HUES48 (cell line): Measurements from ENCODE around the gene SCNN1G.

ENCODE experiments used
- H3K27ac ChIP-seq: one replicate; pipeline ENCODE4 v1.7.0; 2013; ENCODE audit warnings: low read depth, low read length, inconsistent platforms
- H3K27me3 ChIP-seq: 2 replicates; pipeline ENCODE4 v1.6.1; 2013; ENCODE audit warnings: mild to moderate bottlenecking, low read length; ENCODE audit not compliant: control insufficient read depth, insufficient read depth
- H3K36me3 ChIP-seq: 2 replicates; pipeline ENCODE4 v1.6.1; 2013; ENCODE audit warnings: low read length; ENCODE audit not compliant: control insufficient read depth, insufficient read depth
- H3K4me1 ChIP-seq: 2 replicates; pipeline ENCODE4 v1.6.1; 2013; ENCODE audit warnings: mild to moderate bottlenecking, low read length; ENCODE audit not compliant: control insufficient read depth, insufficient read depth
- H3K4me3 ChIP-seq: 2 replicates; pipeline ENCODE4 v1.5.1; 2013; ENCODE audit warnings: mild to moderate bottlenecking, low read depth, low read length
- H3K9ac ChIP-seq: 2 replicates; pipeline ENCODE4 v1.6.1; 2013; ENCODE audit warnings: mild to moderate bottlenecking, low read depth, low read length, moderate library complexity
- H3K9me3 ChIP-seq: 2 replicates; pipeline ENCODE4 v1.6.1; 2013; ENCODE audit warnings: low read length; ENCODE audit not compliant: control insufficient read depth, insufficient read depth

Gene SCNN1G

GRCh38 chr16:23155445-23156049, 27.0 kb upstream of the SCNN1G start:
- Histone ChIP-seq H3K9me3 (no peaks in the 10 kb centered on the region), H3K27ac (no peak overlapping the region), H3K4me3 (no peak overlapping the region), H3K9ac (no peak overlapping the region), H3K36me3 (no peaks in the 10 kb centered on the region), H3K27me3 (no peaks in the 10 kb centered on the region), H3K4me1 (no peaks in the 10 kb centered on the region)

GRCh38 chr16:23156110-23156509, 26.4 kb upstream of the SCNN1G start:
- H3K27me3 ChIP-seq: no peaks in the 10 kb centered on the region
- no peak overlapping the region for H3K27ac ChIP-seq
- no peak overlapping the region for H3K9ac ChIP-seq
- no peaks in the 10 kb centered on the region for H3K36me3 ChIP-seq
- H3K4me1 ChIP-seq: no peaks in the 10 kb centered on the region
- H3K4me3 ChIP-seq: no peak overlapping the region
- H3K9me3 ChIP-seq: no peaks in the 10 kb centered on the region

- Histone ChIP-seq H3K27ac (no peak overlapping the region), H3K4me3 (no peak overlapping the region), H3K9me3 (no peaks in the 10 kb centered on the region), H3K27me3 (no peaks in the 10 kb centered on the region), H3K9ac (no peak overlapping the region), H3K36me3 (no peaks in the 10 kb centered on the region), H3K4me1 (no peaks in the 10 kb centered on the region)
Observed at GRCh38 chr16:23156946-23157460, 25.5 kb upstream of the SCNN1G start.

GRCh38 chr16:23158114-23158513, 24.4 kb upstream of the SCNN1G start:
- Histone ChIP-seq H3K9ac (no peak overlapping the region), H3K9me3 (no peaks in the 10 kb centered on the region), H3K27me3 (no peaks in the 10 kb centered on the region), H3K4me3 (no peak overlapping the region), H3K36me3 (no peaks in the 10 kb centered on the region), H3K27ac (no peak overlapping the region), H3K4me1 (no peaks in the 10 kb centered on the region)

GRCh38 chr16:23160082-23160481, 22.5 kb upstream of the SCNN1G start:
- Histone ChIP-seq H3K9ac (no peak overlapping the region), H3K4me1 (no peaks in the 10 kb centered on the region), H3K36me3 (no peaks in the 10 kb centered on the region), H3K27ac (no peak overlapping the region), H3K27me3 (no peaks in the 10 kb centered on the region), H3K4me3 (no peak overlapping the region), H3K9me3 (no peaks in the 10 kb centered on the region)

GRCh38 chr16:23160574-23160973, 22.0 kb upstream of the SCNN1G start:
- no peak overlapping the region for H3K4me3 ChIP-seq
- no peak overlapping the region for H3K27ac ChIP-seq

GRCh38 chr16:23163921-23164320, 18.6 kb upstream of the SCNN1G start:
- Histone ChIP-seq H3K27ac (no peak overlapping the region), H3K9ac (no peak overlapping the region), H3K36me3 (no peaks in the 10 kb centered on the region), H3K4me3 (no peak overlapping the region), H3K4me1 (no peaks in the 10 kb centered on the region), H3K9me3 (no peaks in the 10 kb centered on the region), H3K27me3 (no peaks in the 10 kb centered on the region)

More at GRCh38 chr16:23160574-23160973, 22.0 kb upstream of the SCNN1G start:
- Histone ChIP-seq H3K27me3 (no peaks in the 10 kb centered on the region), H3K4me1 (no peaks in the 10 kb centered on the region), H3K9me3 (no peaks in the 10 kb centered on the region), H3K9ac (no peak overlapping the region), H3K36me3 (no peaks in the 10 kb centered on the region)

GRCh38 chr16:23164736-23165135, 17.8 kb upstream of the SCNN1G start:
- Histone ChIP-seq H3K9ac (no peak overlapping the region), H3K9me3 (no peaks in the 10 kb centered on the region), H3K4me3 (no peak overlapping the region), H3K4me1 (no peaks in the 10 kb centered on the region), H3K27ac (no peak overlapping the region), H3K36me3 (no peaks in the 10 kb centered on the region), H3K27me3 (no peaks in the 10 kb centered on the region)

GRCh38 chr16:23172583-23172982, 10.0 kb upstream of the SCNN1G start:
- no peaks in the 10 kb centered on the region for H3K27me3 ChIP-seq
- no peak overlapping the region for H3K9ac ChIP-seq
- H3K4me3 ChIP-seq: no peak overlapping the region
- H3K27ac ChIP-seq: no peak overlapping the region
- H3K4me1 ChIP-seq: no peaks in the 10 kb centered on the region
- H3K36me3 ChIP-seq: no peaks in the 10 kb centered on the region
- H3K9me3 ChIP-seq: no peaks in the 10 kb centered on the region

- Histone ChIP-seq H3K9me3 (no peaks in the 10 kb centered on the region), H3K4me3 (no peak overlapping the region), H3K27me3 (no peaks in the 10 kb centered on the region), H3K36me3 (no peaks in the 10 kb centered on the region), H3K27ac (no peak overlapping the region), H3K4me1 (no peaks in the 10 kb centered on the region), H3K9ac (no peak overlapping the region)
Observed at GRCh38 chr16:23172994-23173393, 9.6 kb upstream of the SCNN1G start.

GRCh38 chr16:23174622-23175021, 7.9 kb upstream of the SCNN1G start:
- no peak overlapping the region for H3K9ac ChIP-seq
- H3K27ac ChIP-seq: no peak overlapping the region
- no peaks in the 10 kb centered on the region for H3K27me3 ChIP-seq
- H3K36me3 ChIP-seq: no peaks in the 10 kb centered on the region
- H3K9me3 ChIP-seq: no peaks in the 10 kb centered on the region
- no peak overlapping the region for H3K4me3 ChIP-seq
- H3K4me1 ChIP-seq: no peaks in the 10 kb centered on the region
